ENCODE results near the gene PRKCD.
"Not testable (repeated sequence)": the region's sequence is repeated elsewhere in the genome, so short reads cannot be mapped to it uniquely, and the experiment has no call there.

PRKCD gene

GRCh38 chr3:53139906-53140846 lies 20.8 kb upstream of the PRKCD start:
- DNase-seq (ENCODE audit: low read depth): no peak

DNA sequence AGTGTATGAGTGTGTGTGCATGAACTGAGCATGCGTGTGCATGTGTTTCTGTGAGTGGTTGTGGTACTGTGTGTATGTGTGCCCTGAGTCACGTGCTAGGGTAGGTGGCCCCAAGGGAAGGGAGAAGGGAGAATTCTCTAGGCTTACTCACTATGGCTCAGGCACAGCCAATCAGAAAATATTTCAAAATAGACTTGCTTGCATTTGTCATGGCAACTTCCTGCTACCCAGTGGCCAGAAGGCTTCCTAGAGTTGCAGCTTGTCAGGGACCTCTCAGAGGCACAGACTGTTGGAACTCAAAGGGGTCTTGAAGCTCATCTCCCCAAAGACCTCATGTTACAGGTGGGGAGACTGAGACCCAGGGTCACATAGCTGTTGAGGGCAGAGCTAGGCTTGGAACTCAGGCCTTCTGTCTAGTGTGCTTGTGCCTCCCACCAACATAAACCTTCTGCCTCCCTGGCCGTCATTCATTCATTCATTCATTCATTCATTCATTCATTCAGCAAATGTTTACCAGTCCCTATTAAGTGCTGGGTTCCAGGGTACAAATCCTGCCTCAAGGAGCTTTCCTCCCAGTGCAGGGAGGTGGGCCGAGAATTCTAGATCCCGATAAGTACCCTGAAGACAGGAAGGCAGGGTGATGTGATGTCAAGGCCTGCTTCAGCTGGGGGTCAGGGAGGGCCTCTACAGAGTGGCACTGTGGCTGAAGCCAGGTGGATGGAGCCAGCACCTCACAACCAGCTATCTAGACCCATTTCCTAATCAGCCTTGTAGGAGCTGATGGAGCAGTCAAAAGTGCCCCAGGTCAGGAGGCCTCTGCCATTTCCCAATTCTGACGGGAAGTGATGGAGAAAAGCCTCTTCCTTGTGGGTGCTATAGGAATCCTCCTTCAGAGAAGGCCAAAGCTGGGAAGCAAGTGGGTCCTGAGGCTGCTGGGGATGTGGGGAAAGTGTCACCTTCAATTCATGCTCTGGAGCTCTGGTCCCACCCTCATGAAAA lies 19.9 kb upstream of the PRKCD start:
- no peak for DNase-seq (ENCODE audit: low read depth)

DNA sequence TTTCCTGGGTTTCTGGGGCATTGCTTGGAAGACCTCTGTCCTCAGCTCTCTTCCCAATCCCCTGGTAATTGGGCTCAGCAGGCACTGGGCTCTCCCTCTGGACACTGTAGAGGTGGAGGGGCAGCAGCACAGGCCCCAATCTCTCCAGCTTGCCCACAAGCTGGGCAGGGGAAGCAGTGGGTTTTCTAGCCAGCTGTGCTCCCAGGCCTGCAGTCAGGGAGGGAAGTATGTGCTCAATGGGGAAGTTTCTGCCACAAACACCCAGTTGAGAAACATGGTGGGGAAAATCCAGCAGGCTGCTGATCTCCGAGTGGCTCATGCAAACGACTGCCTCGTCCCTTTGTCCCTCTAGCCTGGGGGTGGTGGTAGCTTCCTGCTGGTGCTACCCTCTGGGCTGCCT lies 18.0 kb upstream of the PRKCD start:
- DNase-seq (ENCODE audit: low read depth): no peak

DNA sequence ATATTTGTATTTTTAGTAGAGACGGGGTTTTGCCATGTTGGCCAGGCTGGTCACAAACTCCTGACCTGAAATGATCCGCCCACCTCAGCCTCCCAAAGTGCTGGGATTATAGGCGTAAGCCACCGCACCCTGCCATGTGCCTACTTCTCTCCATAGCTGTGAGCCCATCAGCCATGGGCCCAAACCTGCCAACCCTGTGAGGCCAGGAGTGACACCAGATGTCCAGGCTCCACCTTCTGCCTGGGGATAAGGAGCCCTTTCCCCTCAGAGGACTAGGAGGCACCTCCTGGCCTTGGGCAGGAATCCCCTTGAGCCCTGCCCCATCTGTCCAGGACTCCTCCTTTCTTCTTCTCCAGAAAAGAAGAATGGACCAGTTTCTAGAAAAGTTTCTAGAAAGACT lies 16.6 kb upstream of the PRKCD start:
- no peak for DNase-seq (ENCODE audit: low read depth)

- DNase-seq (ENCODE audit: low read depth): no peak
These were observed 15.9 kb upstream of the PRKCD start for GRCh38 chr3:53144862-53145712.

- DNase-seq (ENCODE audit: low read depth): no peak
These were observed 15.3 kb upstream of the PRKCD start for GRCh38 chr3:53145713-53146080.

GRCh38 chr3:53146319-53146891 lies 14.6 kb upstream of the PRKCD start:
- DNase-seq (ENCODE audit: low read depth): no peak

DNA sequence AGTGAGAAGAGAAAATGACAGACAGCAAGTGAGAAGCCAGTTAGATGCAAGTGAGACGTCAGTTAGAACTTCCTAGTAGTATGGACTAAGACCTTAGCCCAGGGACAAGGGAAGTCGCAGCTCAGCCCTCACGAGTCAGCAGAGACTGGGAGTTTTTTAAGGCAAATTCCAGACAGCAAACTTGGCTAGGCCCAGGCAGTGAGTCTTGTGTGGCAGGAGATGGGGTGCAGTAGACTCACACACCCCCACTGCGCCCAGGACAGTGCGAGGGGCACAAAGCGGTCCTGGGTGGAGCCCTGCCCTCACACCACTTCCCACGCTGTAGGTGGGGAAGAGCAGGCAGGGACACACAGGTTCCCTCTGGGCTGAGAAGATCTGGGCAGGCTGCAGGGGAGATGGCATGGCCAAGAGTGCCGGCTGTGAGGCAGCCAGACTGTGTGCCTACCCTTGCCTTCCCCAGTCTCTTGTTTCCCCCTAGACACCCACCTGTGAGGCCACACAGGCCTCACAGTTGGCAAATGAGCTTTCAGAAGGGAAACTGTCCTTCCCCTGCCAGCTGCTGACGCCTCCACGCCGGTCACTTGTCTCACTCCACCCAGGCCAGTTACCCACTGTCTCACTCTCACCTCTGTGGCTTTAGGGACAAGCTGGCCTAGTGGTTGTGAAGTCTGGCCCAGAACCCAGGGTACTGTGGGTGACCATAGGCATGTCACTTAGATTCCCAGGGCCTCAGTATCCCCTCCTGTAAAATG lies 13.7 kb upstream of the PRKCD start:
- DNase-seq (ENCODE audit: low read depth): no peak

DNA sequence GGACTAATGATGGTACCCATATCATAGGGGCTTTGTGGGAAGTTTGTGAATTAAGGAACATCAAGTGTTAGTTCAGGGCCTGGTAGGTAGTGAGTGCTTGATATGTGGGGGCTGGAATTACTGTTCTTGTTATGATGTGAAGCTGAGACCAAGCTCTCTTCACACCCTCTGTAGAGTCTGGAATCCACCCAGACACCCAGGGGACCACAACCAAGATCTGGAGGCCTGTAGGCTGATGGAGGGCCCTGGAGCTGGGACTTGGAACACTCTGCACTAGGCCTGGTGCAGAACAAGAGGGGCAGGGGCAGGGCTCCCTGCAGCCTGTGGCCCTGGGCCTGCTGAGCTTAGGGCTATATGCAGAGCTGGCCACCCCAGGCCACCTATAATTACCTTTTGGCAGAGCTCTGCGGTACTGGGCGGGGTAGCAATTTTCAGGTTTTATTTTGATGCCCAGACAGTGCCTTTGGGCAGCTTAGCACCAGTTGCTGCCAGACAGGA lies 13.1 kb upstream of the PRKCD start:
- no peak for DNase-seq (ENCODE audit: low read depth)

DNA sequence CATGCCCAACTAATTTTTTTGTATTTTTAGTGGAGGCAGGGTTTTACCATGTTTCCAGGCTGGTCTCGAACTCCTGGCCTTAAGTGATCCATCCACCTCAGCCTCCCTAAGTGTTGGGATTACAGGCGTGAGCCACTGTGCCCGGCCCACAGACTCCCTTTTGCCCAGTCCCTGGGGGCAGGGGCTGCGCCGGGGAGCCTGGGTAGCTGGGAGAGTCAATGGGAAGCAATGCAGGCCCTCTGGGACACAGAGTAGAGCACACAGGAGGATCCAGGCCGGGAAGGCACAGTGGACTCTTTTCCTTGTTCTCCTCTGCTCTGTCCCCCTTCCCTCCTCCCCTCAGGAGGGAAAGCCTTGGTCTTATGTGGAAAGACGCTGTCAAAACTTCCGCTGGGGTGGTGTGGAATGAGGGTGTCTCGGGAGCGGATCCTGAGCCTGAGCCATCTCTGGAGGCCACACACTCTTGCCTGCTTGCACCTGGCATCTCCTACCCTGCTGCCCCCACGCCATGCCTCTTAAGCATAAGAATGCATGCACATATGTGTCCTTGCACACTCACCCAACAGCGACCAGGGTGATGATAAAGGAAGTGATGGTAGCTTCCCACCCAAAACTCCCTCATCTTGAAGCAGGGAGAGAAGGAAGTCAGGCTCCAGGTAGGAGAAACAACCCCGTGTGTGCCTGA lies 11.9 kb upstream of the PRKCD start:
- no peak for DNase-seq (ENCODE audit: low read depth)

GRCh38 chr3:53149699-53150098 lies 11.3 kb upstream of the PRKCD start:
- no peak for DNase-seq (ENCODE audit: low read depth)

DNA sequence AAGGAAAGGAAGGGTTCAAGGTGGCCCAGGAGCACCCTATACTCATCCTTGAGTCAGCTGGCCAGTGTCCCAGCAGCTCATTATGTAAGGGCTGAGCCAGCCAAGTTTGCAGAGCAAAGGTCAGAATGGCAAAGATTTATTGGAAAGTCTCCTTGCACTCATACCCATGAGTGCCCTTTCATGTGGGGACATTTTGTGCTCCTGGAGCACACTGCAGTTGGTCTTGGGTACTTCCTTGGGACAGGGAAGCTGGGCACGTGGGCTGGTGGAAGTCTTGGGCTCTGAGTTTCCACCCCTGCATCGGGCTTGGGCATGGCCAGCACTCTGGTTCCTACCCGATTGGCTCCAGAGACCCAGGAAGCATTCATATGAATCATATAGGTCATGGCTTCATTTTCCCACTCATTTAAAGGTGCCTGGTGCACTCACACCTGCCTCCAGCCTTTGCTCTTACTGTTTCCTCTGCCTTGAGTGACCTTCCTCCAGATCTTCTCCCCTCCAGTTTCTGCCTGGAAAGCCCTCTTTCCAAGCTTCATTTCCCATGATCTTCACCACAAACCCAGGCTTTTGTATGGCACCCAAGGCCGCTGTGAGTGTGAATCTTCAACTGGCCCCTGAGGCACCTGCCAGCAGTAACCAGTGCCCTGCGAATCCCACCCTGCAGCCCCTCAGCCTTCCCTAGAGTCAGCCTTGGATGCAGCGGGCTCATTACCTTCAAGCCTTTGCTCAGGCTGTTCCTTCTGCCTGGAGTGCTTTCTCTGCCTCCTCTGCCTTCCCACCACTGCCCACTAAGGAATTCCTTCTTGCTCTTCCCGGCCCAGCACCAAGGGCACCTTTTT lies 10.5 kb upstream of the PRKCD start:
- DNase-seq (ENCODE audit: low read depth): no peak

GRCh38 chr3:53151086-53151438 lies 9.9 kb upstream of the PRKCD start:
- DNase-seq (ENCODE audit: low read depth): not testable (repeated sequence)

GRCh38 chr3:53151465-53151864 lies 9.5 kb upstream of the PRKCD start:
- no peak for DNase-seq (ENCODE audit: low read depth)

- no peak for DNase-seq (ENCODE audit: low read depth)
These were observed 8.9 kb upstream of the PRKCD start for GRCh38 chr3:53151870-53152660.

DNA sequence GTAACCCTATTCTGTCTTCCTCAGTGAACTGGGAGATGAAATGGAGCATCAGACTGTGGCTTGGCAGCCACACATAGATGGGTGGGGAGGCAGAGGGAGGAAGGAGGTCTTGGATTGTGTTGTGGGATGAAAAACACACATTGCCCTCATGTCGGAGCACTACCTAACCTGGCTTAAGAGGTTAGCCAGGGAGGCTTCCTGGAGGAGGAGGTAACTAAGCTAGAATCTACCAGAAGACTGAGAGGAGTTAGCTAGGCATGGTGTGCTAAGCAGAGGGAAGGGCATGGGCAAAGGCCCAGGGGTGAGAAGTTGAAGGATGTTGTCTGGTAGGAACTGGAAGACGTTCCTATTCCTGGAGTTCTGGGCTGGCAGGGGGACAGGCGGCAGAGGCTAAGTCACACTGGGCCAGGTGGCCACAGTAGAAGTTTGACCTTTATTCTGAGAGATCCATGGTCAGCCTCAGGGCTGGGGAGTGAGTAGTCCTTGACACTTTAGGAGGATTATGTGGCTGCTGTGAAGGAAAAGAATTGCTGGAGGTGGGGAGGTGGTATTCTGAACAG lies 7.7 kb upstream of the PRKCD start:
- no peak for DNase-seq (ENCODE audit: low read depth)

DNA sequence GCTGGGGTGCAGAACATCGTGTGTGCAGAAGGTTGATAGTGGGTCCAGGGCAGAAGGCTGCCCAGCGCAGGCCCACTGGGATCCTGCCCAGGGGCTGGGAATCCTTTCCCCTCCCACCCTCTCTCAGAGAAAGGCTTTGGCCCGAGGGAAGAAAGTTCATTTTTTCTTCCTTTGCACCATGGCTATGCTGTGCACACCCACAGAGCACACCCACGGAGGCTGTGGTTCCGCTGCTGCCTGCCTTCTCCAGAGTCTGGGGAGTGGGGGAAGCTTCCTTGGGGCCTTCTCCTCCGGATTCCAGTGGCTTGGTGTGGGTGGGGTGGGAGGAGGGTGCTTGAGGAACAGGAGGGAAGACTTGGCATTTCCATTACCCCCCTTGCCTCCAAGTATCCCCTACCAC lies 7.0 kb upstream of the PRKCD start:
- DNase-seq (ENCODE audit: low read depth): no peak

DNA sequence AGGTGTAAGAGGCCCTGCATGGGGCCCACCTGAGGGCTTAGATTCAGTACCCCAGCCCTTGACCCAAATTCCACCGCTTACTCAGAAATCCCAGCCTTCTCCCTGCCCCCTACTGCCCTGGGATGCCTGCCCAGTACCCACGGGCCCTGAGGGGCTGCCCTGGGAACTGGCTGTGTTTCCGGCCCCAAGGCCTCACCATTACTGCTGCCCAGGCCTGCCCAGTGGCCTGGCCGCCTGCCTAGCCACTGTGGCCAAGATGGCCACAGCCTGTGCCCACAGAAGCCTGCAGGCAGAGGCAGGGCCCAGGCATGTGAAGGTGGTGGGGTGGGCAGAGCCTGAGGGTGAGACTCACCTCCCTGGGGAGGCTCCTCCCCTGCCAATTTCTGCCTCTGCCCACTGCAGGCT lies 6.1 kb upstream of the PRKCD start:
- no peak for DNase-seq (ENCODE audit: low read depth)
